HG03103 (cell line): ENCODE results near the gene PLCB4.
"Not testable (repeated sequence)": the region's sequence is repeated elsewhere in the genome, so short reads cannot be mapped to it uniquely, and the experiment has no call there.

ENCODE experiments used
- ATAC-seq: cut with Tn5 transposase; IDR thresholded peaks from one replicate; pipeline ENCODE4 v1.9.1; 2021; ENCODE audit warnings: low read depth; ENCODE audit not compliant: unreplicated experiment

Gene PLCB4

DNA sequence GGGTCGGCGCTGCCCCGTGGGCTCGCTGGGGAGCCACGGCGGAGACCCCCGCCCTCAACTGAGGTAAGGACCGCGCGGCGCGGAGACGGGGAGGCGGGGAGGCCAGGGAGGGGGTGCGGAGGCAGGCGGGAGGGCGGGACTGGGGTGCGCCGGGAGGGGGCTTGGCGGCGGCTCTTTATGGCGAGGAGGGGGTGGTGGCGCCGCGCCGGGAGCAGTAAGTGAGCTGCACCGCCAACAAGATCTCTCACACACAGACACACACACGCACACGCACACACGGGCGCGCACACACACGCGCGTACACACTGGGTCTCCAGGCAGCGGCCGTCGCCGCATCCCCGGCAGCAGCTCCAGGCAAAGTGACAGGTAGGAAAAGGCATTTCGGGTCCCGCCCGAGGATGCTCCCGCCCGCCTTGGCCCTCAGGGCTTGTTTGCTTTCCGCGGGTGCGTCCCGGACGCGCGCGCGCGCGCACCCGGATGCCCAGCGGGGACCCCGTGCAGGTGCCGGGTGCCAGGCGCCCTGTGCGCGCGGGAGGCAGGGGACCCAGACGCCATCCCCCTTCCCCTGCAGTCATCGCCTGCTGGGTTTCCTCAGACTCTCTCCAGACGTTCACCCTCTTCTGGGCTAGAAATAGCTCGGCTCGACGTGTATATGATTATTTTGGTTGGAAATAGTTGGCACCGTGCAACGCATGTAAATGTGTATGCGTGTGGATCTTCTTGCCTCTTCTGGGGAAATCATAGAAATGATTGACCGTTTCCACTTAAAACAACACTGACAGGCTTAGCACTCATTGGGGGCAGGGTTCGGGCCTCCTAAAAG is at the start of gene PLCB4:
PLCB4 (plus strand) TSS at position 247 of the 823 bp plus-strand sequence. CDS start 238,728 bp downstream, outside the sequence.
- no peak for ATAC-seq

GRCh38 chr20:9019833-9020232 is 49.1 kb upstream of the PLCB4 start:
- no peak for ATAC-seq

GRCh38 chr20:9021216-9021615 is 47.7 kb upstream of the PLCB4 start:
- ATAC-seq: no peak

DNA sequence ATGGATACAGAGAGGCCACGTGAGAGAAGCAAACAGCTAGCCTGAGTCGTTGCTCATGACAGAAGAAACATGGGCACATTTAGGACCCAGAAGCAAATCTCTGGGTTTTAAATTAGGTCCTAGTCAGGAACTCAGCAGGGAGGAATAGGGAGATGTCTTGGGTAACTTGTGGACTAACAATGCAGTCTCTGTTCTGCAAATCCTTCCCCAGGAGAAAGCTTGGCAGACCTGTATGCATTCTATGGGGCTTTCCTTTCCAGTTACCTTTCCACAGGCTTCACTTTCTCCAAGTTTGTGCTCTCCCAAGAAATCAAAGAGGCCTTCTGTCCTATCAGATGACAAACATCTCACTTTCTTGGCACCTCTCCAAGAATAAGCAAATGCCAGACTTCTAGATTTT is 47.2 kb upstream of the PLCB4 start:
- no peak for ATAC-seq

DNA sequence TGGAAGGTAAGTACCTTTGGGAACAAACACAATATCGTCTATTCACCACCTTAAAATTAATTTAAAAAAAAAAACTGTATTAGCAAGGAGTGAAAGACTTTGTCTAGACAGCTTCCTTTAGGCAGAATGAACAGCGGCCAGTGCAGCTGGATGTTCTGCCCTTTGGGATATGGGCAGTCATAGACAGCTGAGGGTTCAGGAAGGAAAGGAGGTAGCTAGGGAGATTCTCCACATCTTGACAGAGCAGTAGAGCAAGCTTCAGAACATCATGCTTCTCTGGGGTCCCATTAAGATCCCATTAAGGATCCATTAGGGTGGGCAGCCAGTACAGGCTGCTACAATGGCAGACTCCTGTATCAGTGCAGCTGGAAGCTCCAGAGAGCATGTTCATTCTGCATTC is 46.5 kb upstream of the PLCB4 start:
- no peak for ATAC-seq

DNA sequence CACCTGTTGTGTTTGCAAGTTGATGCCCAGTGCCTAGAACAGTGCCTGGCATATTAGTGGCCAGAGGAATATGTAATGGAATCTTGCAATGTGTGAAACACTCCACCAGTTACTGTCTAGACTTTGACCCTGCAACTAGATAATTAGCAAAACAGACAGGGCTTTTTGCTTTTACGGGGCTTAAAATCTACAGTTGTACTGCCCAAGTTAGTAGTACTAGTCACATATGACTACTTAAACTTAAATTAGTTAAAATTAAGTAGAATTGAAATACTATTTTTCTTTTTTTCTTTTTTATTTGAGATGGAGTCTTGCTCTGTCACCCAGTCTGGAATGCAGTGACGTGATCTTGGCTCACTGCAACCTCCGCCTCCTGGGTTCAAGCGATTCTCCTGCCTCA is 44.3 kb upstream of the PLCB4 start:
- no peak for ATAC-seq

DNA sequence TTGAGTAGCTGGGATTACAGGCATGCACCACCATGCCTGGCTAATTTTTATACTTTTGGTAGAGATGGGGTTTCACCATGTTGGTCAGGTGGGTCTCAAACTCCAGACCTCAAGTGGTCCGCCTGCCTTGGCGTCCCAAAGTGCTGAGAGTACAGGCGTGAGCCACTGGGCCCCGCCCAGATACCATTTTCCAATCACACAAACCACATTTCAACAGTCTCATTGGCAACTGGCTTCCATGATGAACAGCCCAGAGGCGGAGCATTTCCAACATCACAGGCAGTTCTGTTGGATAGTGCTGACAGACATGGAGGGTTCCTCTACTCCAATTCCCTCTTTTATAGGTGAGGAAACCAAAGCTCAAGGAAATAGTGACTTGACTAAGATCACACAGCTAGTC is 43.9 kb upstream of the PLCB4 start:
- ATAC-seq: no peak

DNA sequence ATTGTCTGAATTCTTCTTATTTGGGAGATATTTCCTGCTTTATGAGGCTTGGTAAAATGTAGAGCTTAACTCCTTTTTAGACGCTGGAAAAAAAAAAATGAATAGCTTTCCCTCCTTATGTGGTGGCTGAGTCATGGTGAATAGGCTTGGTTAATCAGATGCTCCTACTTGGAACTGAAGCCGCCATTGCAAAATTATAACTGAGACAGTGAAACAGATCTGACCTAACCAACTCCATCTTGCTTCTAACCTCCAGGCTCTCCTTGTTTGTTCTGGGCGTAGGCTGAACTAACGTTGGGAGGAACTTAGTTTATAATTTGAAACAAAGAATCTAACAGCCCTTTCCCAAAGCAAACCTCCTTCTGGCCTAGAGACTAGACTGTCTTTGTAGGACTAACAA is 43.2 kb upstream of the PLCB4 start:
- ATAC-seq: no peak

DNA sequence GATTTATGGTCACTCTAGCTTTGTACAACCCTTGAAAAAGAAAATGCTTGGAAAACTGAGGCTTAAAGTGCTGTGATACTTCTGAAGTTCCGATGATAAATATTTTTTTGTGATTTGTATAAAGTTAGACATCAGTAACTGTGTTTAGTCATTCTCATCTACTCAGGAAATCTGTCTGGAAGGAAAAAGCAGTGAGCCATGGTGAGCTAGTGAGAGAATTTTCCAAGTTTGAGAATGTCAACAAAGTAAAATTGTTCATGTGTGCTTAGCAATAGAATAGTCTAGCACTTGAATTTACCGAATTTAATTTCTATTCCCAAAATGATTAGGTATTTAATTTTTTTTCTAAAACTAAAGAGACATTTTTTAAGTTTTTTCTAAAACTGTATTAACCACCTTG is 41.3 kb upstream of the PLCB4 start:
- no peak for ATAC-seq

- ATAC-seq: no peak
Measured at GRCh38 chr20:9028419-9028818, 40.5 kb upstream of the PLCB4 start.

DNA sequence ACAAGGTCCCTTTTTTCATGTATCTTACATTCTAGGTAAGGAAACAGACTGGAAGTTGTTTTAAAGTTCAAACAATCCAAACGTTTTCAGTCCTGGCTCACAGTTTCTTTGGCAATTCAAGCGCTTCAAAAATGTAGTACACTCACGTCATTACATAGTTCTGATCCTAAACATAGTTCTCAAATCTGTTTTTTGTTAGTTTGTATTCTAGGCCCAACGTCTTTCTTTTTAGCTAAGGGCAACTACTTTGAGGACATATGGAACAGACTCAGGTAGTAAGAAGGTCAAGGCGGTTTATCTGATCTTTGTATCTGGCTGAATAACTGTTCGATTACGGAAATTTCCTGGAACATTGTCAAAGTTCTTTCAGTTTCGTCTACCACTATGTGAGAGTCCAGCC is 36.9 kb upstream of the PLCB4 start:
- no peak for ATAC-seq

- no peak for ATAC-seq
Measured at GRCh38 chr20:9032758-9033157, 36.1 kb upstream of the PLCB4 start.

GRCh38 chr20:9035126-9035525 is 33.8 kb upstream of the PLCB4 start:
- no peak for ATAC-seq

DNA sequence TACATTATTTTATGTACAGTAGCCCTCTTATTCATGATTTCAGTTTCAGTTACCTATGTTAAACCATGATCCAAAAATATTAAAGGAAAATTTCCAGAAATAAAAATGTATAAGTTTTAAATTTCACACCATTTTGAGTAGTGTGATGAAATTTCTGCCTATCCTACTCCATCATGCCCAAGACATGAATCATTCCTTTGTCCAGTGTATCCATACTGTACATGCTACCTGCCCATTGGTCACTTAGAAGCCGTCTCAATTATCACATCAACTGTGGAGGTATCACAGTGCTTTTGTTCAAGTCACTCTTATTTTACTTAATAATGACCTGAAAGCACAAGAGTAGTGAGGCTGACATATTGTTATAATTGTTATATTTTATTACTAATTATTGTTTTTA is 32.3 kb upstream of the PLCB4 start:
- ATAC-seq: no peak

DNA sequence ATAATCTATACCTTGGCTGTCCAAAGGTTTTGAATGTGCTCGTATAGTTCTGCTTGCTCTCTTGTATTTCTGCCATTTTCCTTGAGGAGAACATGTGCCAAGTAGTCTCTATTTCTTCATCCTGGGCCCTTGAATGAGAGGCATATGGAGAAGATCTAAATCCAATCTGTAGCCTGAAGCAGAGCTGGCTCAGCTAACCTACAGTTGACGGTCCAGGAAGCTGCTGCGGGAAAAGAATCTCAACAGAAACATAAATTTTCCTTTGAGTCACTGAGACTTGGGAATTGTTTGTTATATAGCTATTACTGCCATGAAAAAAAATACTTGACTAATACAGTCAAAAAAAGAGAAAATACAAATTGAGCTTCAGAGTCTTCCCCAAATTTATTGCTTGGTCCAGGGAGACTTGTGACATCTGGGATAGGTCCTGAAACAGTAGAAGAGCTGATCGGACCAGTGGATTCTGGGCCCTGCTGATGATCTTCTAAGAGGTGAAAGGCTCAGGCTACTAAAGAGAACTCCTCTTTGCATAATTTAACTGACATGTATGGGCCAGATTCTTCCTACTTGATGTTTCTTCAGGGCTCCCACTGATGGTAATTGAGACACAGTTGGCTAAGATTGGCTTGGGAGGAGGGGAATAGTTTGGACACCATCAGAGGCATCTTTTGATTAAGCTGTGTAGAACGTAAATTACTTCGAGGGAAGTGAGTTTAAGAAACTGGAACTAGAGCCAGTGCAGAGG is 29.9 kb upstream of the PLCB4 start:
- no peak for ATAC-seq

DNA sequence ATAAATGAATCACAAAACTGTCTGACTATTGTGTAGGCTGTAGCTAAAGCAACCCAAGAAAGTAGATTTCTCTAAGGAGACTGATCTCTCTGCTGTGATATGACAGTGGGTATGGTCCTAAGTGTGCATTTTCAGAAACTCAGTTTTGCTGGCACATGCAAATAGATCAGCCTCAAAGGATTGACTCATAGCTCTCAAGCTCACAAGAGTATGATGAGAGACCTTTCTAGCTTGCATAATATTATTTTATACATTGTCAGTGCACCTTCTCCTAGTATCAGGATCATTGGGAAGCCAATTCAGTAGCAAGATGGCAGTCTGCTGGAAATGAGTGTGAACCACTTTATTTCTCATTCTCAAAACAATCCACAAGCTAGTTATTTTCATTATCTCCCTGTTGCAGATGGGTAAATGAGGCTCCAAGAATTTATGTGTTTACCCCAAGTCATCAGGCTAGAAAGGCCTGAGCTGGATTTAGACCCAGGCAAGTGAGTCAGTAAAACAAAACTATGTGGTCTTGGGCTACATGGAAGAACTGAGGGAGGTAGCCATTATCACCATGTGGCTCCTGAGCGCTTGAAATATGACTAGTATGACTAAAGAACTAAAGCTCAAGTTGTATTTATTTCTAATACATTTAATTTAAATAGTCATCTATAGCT is 27.9 kb upstream of the PLCB4 start:
- ATAC-seq: no peak

DNA sequence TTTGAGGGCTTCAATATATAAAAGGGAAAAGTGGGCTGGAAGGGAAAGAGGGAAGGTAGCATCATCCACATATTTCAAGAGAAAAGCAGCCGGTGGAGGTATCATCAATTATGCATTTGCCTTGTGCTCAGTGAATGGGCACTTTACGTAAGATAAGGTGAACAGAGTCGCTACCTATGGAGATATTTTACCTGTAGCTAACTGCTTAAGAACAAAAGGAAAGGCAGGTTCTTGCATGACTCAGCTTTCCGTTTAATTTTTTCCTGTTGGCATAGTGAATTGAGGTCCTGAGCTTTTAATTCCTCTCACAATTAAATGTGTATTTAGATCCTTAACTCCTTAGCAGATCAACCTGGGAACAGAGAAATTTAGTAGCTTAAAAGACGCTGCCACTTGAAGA is 25.5 kb upstream of the PLCB4 start:
- no peak for ATAC-seq

- ATAC-seq: not testable (repeated sequence)
Measured at GRCh38 chr20:9047928-9048327, 21.0 kb upstream of the PLCB4 start.

DNA sequence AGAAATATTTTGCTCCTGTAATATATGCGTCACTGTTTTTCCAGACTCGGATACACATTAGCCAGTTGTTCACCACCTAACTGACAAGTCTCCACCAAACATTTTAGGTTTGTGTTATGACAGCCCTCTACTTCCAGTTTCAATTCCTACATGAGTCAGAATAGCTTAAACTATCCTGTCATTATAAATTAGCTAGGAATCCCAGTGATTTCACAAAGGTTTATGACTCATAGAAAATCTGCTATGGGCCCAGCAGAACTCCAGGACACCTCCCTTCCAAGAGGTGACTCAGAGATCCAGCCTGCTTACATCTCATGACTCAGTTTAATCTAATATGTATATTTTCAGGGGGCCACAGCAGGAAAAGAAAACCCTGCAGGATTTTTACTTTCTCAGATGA is 17.4 kb upstream of the PLCB4 start:
- no peak for ATAC-seq

- no peak for ATAC-seq
Measured at GRCh38 chr20:9052136-9052535, 16.8 kb upstream of the PLCB4 start.

DNA sequence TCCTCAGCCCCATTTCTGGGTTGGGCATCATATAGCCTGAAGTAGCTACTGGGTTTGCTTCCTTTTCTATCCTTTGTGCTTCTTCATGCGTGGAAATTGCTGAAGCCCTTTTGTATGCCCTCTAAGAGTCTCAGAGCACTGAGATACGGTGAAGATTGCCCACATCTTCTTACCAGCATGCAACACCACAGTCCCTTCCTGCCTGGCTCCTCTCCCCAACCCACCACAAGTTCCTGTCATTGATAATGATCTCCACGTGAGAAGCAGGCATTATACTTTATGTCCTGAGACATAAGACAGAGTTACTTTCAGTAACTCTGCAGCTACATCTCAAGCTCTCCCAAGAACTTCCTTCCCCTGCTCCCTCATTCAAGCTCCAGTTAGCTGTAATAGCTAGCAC is 15.8 kb upstream of the PLCB4 start:
- no peak for ATAC-seq

- ATAC-seq: no peak
Measured at GRCh38 chr20:9054176-9054575, 14.7 kb upstream of the PLCB4 start.
